HG03139 (cell line): ENCODE results near the gene PRKAG2.
"Not testable (repeated sequence)": the region's sequence is repeated elsewhere in the genome, so short reads cannot be mapped to it uniquely, and the experiment has no call there.

Experiments
- ATAC-seq: cut with Tn5 transposase; IDR thresholded peaks from one replicate; pipeline ENCODE4 v1.9.1; 2021; ENCODE audit not compliant: unreplicated experiment

The PRKAG2 gene

GRCh38 chr7:151790830-151791620 is 85.9 kb downstream of the PRKAG2 start:
- ATAC-seq, result no peak

- ATAC-seq, result no peak
Measured at GRCh38 chr7:151790095-151790829, 86.7 kb downstream of the PRKAG2 start.

- no peak for ATAC-seq
Measured at GRCh38 chr7:151789380-151789947, 87.5 kb downstream of the PRKAG2 start.

DNA sequence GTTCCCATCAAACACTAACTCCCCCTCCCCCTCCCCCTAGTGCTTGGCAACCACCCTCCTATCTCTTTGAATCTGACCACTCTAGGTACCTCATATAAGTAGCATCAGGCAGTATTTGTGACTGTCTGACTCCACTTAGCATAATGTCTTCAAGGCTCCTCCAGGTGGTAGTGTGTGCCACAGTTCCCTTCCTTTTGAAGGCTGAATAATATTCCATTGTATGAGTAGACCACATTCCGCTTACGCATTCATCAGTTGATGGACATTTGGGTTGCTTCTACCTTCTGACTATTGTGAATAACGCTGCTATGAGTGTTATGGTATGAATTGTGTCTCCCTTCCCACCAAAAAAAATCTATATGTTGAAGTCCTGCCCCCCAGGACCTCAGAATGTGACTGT is 89.6 kb downstream of the PRKAG2 start:
- ATAC-seq, result no peak

DNA sequence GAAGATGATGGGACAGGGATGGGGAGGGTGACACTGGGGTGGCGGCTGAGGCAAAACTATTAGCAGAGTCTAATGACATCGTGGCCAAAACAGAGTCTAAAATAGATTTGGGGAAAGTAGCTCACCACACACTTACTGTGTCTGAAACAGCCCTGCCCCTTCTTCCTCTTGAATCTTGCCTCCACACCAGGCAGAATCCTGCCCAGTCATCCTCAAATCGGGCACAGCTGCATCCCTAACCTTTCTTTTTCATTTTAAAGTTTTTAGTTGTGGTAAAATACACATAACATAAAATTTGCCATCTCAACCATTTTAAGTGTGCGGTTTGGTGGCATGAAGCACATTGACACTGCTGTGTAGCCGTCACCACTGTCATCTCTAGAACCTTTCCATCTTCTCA is 90.0 kb downstream of the PRKAG2 start:
- ATAC-seq, result no peak

DNA sequence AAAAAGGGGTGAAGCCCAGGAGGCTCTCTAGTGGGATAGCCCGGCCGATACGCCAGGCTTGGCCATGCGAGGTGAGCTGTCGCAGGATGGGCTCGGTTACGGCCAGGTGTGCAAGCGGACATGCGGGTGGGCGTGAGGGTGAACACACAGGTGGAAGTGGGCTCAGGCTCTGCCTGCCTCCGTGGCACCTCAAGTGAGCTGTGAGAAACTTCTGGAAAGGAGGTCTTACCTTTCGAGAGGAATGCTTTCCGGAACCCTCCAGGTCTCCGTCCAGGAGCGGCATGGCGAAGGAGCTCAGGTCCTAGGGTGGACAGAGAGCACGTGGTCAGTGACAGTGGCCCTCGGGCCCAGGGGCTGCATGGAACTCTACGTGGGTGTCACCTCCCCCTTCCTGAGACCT is 90.7 kb downstream of the PRKAG2 start:
- ATAC-seq, result no peak

GRCh38 chr7:151785681-151785965 is 91.3 kb downstream of the PRKAG2 start:
- no peak for ATAC-seq

DNA sequence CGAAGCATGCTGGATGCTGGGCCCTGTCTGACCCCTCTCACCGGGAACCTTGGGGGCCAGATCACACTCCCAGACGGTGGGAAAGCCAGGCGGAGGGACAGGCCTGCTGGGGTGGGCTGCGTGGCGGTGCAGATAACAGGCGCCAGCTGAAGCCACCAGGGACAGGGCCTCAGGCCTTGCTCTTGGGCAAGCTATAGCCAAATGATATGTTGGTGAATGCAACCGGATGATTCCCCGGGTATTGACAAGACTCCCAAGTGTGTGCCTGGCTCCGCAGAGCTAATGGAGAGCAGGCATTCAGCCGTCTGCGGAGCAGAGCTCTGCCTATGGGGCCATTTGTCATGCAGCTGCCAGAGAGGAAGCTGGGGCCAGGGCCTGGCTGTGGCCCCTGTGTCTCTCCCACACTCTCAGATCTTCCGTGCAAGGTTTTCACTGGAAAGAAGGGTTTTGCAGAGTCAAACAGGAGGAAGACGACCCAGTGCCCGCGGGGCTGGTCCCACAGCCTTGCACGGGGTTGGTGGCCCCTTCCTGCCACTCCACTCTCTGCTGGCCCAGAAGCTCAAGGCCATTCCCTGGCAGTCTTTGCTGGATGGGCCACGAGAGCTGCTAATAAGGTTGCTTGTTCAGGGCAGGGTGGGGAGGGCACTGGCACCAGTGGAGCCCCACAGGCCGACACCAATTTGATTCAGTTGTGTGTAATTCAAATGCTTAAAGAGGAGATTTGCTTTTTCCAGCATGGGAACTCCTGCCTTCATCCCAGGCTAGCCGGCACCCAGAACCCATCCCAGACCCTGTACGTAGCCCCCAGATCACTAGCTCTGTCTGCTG is 91.8 kb downstream of the PRKAG2 start:
- ATAC-seq, result no peak

DNA sequence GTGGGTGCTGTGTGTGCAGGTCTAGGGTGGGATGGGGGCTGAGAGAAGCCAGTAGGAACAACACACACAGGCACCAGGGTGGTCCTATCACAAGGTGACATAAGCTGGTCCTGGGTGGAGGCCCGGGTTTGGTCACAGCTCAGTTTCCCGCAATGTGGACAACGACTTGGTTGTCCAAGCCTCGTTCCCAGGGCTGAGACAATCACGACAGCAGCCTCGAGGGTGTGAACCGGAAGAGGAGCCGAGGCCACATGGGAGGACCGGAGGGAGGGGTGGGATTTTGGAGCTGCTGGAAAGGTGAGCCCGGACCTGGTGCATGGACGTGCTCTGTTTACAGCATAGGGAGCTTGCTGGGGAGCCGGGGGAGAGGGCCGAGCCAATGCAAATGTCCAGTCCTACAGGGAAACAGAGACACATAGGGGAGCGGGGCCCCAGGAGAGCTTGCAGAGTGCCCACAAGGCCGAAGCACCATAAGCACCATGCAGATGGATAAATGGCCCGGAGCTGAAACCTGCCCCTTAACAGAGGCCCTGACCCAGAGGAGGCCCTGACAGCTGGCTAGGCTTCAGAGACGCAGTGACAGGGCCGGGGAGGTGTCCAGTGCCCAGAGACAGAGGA is 92.8 kb downstream of the PRKAG2 start:
- no peak for ATAC-seq

DNA sequence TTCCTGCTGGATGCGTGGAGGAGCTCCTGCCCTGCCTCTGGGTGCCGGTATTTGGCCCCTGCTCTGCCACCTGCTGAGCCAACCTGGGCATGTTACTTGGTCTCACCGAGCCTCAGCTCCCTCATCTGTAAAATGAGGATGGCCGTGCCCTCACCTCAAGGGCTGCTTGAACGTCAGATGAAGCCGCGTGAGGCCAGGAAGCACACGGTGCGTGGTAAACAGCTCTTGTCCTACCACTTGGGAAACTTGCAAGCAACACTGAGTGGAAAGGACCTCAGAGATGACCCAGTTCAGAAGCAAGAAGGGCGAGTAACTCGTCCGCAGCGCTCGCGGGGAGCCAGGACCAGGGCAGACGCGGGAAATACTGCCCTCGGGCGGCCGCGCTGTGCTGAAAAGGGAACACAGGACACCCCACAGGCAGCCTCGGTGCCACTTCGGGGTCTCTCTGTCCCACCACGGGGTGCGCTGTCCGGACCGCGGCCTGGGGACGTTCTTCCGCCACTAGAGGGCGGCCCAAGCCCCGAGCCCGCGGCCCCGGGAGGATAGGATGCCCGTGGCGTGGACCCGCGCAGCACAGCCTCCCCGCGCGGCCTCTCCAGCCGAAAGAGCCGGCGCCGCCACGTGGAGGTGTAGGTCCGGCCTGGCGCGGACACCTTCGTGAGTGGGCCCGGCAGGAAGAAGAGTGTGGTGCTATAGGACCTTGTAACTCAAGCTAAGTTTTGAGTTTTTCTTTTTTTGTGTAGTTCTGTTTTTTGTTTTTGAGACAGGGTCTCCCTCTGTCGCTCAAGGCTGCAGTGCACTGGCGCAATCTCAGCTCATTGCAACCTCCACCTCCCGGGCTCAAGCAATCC is 94.1 kb downstream of the PRKAG2 start:
- ATAC-seq, result peak; percentile 87

DNA sequence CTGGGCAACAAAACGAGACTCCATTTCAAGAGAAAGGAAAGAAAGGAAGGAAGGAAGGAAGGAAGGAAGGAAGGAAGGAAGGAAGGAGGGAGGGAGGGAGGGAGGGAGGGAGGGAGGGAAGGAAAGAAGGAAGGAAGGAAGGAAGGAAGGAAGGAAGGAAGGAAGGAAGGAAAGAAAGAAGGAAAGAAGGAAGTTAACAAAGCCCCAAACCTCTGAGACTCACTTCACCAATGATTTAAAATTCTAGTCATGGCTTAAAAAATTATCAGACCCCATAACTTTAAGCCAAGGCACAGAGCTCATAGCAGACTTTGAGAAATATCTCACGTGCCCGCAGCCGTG is 94.7 kb downstream of the PRKAG2 start:
- not testable (repeated sequence) for ATAC-seq

DNA sequence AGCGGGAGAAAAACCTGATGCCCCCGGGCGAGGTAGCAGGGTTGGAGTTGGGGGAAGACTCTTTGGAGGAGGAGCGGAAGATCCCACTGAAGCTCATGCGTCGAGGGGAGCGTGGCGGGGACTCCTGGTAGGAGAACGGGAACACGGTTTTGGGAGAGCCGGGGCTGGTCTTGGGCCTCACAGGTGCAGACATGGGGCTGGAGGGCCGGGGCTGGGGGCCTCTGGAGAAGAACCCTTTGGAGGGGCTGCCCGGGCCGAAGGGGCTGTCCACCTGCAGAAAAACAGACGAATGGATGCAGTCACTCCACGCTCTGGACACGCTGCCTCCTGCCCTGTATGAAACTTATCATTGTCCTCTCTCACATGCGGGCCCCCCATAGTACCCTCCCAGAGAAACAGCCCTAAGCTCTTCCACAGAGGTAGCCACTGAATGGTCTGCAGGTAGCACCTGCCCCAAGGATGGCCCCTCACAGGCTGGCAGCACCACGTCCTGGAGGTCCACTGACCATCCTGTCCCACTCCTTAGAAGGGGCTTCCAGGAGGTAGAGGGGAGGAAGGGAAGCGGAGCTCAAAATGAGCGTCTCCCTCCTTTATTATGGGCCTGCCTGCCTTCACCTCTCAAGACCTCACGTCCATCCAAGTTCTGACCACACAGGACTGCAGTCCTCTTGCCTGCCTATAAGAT is 95.6 kb downstream of the PRKAG2 start:
- ATAC-seq, result no peak

DNA sequence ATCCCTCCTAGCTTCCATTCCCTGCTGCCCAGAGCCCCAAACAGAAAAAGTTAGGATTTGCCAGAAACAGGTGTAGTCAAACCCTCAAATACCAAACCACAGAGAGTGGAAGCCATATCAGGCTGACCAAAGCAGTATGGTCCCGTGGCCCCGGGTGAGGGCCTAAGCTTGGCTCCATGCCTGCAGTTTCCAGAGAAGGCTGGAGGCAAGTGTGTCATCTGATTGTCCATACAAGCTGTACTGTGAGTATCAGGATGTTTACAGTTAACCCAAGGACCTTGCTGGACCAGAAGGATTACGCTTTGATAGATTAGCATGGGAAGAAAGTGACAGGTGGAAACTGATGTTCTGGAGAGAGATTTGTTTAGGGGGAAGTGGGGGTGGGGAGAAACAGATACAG is 96.3 kb downstream of the PRKAG2 start:
- no peak for ATAC-seq

- ATAC-seq, result no peak
Measured at GRCh38 chr7:151779678-151780077, 97.2 kb downstream of the PRKAG2 start.

GRCh38 chr7:151779255-151779654 is 97.7 kb downstream of the PRKAG2 start:
- no peak for ATAC-seq

GRCh38 chr7:151777908-151778670 is 98.8 kb downstream of the PRKAG2 start:
- ATAC-seq, result no peak

GRCh38 chr7:151777495-151777880 is 99.4 kb downstream of the PRKAG2 start:
- ATAC-seq, result no peak

GRCh38 chr7:151776876-151777494 is 99.9 kb downstream of the PRKAG2 start:
- no peak for ATAC-seq

- ATAC-seq, result no peak
Measured at GRCh38 chr7:151776446-151776845, 100.5 kb downstream of the PRKAG2 start.
